ENCODE measurements around the gene RAD9A. TPM values are rescaled to one million over a fixed set of nuclear protein-coding genes. Genes with fewer than 3 reads are reported as not detected.

The RAD9A gene
- polyA plus RNA-seq, 3 donors = 3.7 to 31.7 (median 3.8) TPM

- DNase-seq = no peak
- Mint-ChIP-seq H3K27ac (peak within 1 kb of the TSS in 2 of 7 donors; percentile 35 to 50), H3K4me3 (peak within 1 kb of the TSS in 1 of 2 donors; percentile 75), H3K27me3 (ENCODE audit: low read depth in 3 of 3) (peaks cover 49 to 88% (median 76%) of the 10 kb centered on the region in 3 donors), H3K36me3 (peaks cover 4 to 8% of the 10 kb centered on the region in 2 donors), H3K9me3 (peaks cover 0 to 12% (median 4%) of the 10 kb centered on the region in 7 donors), H3K4me1 (peaks cover 32% of the 10 kb centered on the region)
- H4K20me1 ChIP-seq (ENCODE audit: insufficient read depth, low read length) = peaks cover 2% of the 10 kb centered on the region
- peaks cover 6 to 68% of the 10 kb centered on the region in 2 donors for H3K27me3 ChIP-seq (ENCODE audit: control insufficient read depth in 2 of 2, insufficient read depth in 2 of 2, low read length in 2 of 2)
- intact Hi-C loops (cut with micrococcal nuclease) = no loop called here
- H3K36me3 ChIP-seq (replicated peaks in 1 of 2; ENCODE audit: control insufficient read depth in 1 of 2, insufficient read depth in 2 of 2, low read length in 2 of 2) = no peaks in the 10 kb centered on the region
- peak within 1 kb of the TSS; percentile 21 for H2AFZ ChIP-seq (ENCODE audit: insufficient read depth, low read depth, low read length, poor library complexity, severe bottlenecking)
- H3K27ac ChIP-seq (ENCODE audit: low read depth in 1 of 2, low read length in 2 of 2) = no peak within 1 kb of the TSS
- no peaks in the 10 kb centered on the region for H3K79me2 ChIP-seq (ENCODE audit: insufficient read depth, low read length)
- peaks cover 31 to 48% of the 10 kb centered on the region in 2 donors for H3K4me1 ChIP-seq (ENCODE audit: control insufficient read depth in 1 of 2, insufficient read depth in 2 of 2, low read length in 2 of 2)
- 7% methylated on average over 58 of the region's 67 CpGs for WGBS (ENCODE audit: insufficient coverage)
- no peak within 1 kb of the TSS for H3K9ac ChIP-seq (ENCODE audit: insufficient read depth, low read length, poor library complexity, severe bottlenecking)
- no peak within 1 kb of the TSS for H3K4me3 ChIP-seq (replicated peaks in 1 of 3; ENCODE audit: low read depth in 2 of 3, low read length in 3 of 3)
- H3K9me3 ChIP-seq (replicated peaks in 1 of 2; ENCODE audit: control insufficient read depth in 1 of 2, insufficient read depth in 1 of 2, low read length in 2 of 2) = no peaks in the 10 kb centered on the region
- no peak for TF ChIP-seq CTCF (IDR thresholded peaks at IDR 0.05)
- H3K4me2 ChIP-seq (replicated peaks; ENCODE audit: extremely low read depth, low read length, poor library complexity, severe bottlenecking) = no peak within 1 kb of the TSS
These were observed 23.9 kb downstream of the RAD9A start, which contains the start of gene CARNS1 for GRCh38 chr11:67415501-67416304. Gene CARNS1 (plus strand): TSS chr11:67415678. CDS start chr11:67416200, 522 bp downstream.

DNA sequence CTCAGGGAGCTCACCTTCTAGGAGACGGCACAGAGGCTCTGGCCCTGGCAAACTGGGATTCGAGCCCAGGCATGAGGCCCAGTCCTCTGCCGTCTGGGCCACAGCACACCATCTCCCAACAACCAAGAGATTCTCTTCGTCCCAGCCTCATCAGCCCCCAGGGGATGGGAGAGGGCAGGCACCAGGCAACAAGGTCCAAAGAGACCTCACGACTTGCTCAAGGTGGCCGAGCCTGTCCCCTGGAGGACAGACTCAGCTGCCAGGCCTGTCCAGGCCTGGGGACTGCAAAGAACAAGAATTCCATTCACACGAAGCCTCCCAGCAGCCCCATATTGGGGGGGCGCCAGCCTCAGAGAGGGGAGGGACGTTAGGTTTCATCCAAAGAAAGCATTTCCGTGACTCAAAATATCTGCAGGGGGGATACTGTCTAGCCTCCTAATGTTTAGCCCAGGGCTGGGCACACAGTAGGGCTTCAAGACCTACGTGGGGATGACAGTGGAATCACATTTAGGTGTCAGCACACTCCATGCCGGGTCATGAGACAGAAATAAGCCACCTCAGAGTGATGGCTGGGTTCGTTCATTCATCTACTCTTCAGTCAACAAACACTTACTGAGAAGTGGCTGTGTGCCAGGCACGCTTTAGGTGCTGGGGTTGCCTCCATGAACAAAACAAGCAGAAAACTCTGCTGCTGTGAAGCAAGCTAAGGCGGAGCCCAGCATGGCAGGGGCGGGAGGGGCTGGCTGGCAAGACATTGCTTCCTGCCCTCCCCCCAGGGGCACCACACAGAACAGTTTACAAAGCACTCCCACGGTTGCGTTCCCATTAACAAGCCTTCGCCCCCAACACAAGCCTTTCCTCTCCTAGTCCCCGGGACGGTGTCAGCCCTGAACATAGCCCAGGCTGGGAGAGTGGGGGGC, 24.9 kb downstream of the RAD9A start:
- Histone ChIP-seq H3K9ac (ENCODE audit: insufficient read depth, low read length, poor library complexity, severe bottlenecking) (no peak overlapping the region), H3K4me2 (replicated peaks; ENCODE audit: extremely low read depth, low read length, poor library complexity, severe bottlenecking) (no peak overlapping the region), H3K4me1 (ENCODE audit: control insufficient read depth in 1 of 2, insufficient read depth in 2 of 2, low read length in 2 of 2) (peaks cover 35 to 56% of the 10 kb centered on the region in 2 donors), H3K27me3 (ENCODE audit: control insufficient read depth in 2 of 2, insufficient read depth in 2 of 2, low read length in 2 of 2) (peaks cover 6 to 68% of the 10 kb centered on the region in 2 donors), H2AFZ (ENCODE audit: insufficient read depth, low read depth, low read length, poor library complexity, severe bottlenecking) (no peak overlapping the region), H3K27ac (ENCODE audit: low read depth in 1 of 2, low read length in 2 of 2) (no peak overlapping the region), H3K4me3 (replicated peaks in 1 of 3; ENCODE audit: low read depth in 2 of 3, low read length in 3 of 3) (no peak overlapping the region), H3K79me2 (ENCODE audit: insufficient read depth, low read length) (no peaks in the 10 kb centered on the region), H4K20me1 (ENCODE audit: insufficient read depth, low read length) (no peaks in the 10 kb centered on the region), H3K9me3 (replicated peaks in 1 of 2; ENCODE audit: control insufficient read depth in 1 of 2, insufficient read depth in 1 of 2, low read length in 2 of 2) (no peaks in the 10 kb centered on the region), H3K36me3 (replicated peaks in 1 of 2; ENCODE audit: control insufficient read depth in 1 of 2, insufficient read depth in 2 of 2, low read length in 2 of 2) (no peaks in the 10 kb centered on the region)
- no peak for DNase-seq
- intact Hi-C loops (cut with micrococcal nuclease) = no loop called here
- peaks cover 4 to 8% of the 10 kb centered on the region in 2 donors for H3K36me3 Mint-ChIP-seq
- H3K4me1 Mint-ChIP-seq = peaks cover 35% of the 10 kb centered on the region
- WGBS (ENCODE audit: insufficient coverage) = 72% methylated on average over 15 of the region's 21 CpGs
- no peak for TF ChIP-seq CTCF (IDR thresholded peaks at IDR 0.05)
- H3K27me3 Mint-ChIP-seq (ENCODE audit: low read depth in 3 of 3) = peaks cover 49 to 84% (median 73%) of the 10 kb centered on the region in 3 donors
- no peak overlapping the region for H3K27ac Mint-ChIP-seq
- H3K4me3 Mint-ChIP-seq = peak overlapping the region in 1 of 2 donors; percentile 75
- peaks cover 0 to 12% (median 4%) of the 10 kb centered on the region in 7 donors for H3K9me3 Mint-ChIP-seq

All from CD14-positive monocyte (primary cell).